HepG2 (cell line): ENCODE data around the gene ATP5F1E. TPM values are rescaled to one million over a fixed set of nuclear protein-coding genes. Genes with fewer than 3 reads are reported as not detected.

Experiments
- ADNP ChIP-seq: sonication (generic); formaldehyde crosslinking; IDR thresholded peaks from 2 replicates; pipeline ENCODE4 v1.4.0; 2020; ENCODE audit warnings: missing genetic modification reagents
- CEBPB ChIP-seq: IDR thresholded peaks from 2 replicates; pipeline ENCODE4 v1.6.1; 2011; ENCODE audit warnings: low read depth, low read length, improper control_type of control experiment, borderline replicate concordance
- EP300 ChIP-seq, 3 experiments: sonication (generic) in 1 of 3; formaldehyde crosslinking in 1 of 3; IDR thresholded peaks; 2 replicates each; pipeline versions ENCODE4 v1.5.1 to v1.6.1; 2011 to 2020; ENCODE audit warnings: low read depth in 2 of 3, low read length in 2 of 3, borderline replicate concordance in 1 of 3, improper control_type of control experiment in 1 of 3, mild to moderate bottlenecking in 1 of 3, missing genetic modification reagents in 1 of 3, moderate library complexity in 1 of 3
- GABPA ChIP-seq, 2 experiments: IDR thresholded peaks; 2 replicates each; pipeline ENCODE4 v1.6.1; 2011 to 2016; ENCODE audit warnings: low read depth in 2 of 2, low read length in 1 of 2, missing biosample characterization in 1 of 2, missing genetic modification characterization in 1 of 2
- HNRNPH1 ChIP-seq: fragments of 200-400 bp; formaldehyde crosslinking; optimal IDR thresholded peaks from 2 replicates; pipeline ENCODE3; 2017; ENCODE audit warnings: mild to moderate bottlenecking, low read depth, low read length
- KDM2A ChIP-seq: sonication (generic); formaldehyde crosslinking; IDR thresholded peaks from 2 replicates; pipeline ENCODE4 v1.4.0; 2020; ENCODE audit warnings: low read depth, missing genetic modification reagents, borderline replicate concordance
- MXI1 ChIP-seq: IDR thresholded peaks from 3 replicates; pipeline ENCODE4 v1.6.1; 2012; ENCODE audit warnings: low read depth, low read length, inconsistent platforms, borderline replicate concordance
- PLRG1 ChIP-seq: fragments of 450-650 bp; conservative IDR thresholded peaks from 2 replicates; pipeline ENCODE4 v1.6.1; 2016
- POLR2A ChIP-seq, 2 experiments: IDR thresholded peaks; 2 replicates each; pipeline ENCODE4 v1.6.1; 2011; ENCODE audit warnings: low read depth in 2 of 2, low read length in 2 of 2, mild to moderate bottlenecking in 1 of 2, moderate library complexity in 1 of 2; ENCODE audit not compliant: insufficient read depth in 1 of 2
- POLR2G ChIP-seq: fragments of 200-400 bp; formaldehyde crosslinking; IDR thresholded peaks from 2 replicates; pipeline ENCODE4 v1.6.1; 2018; ENCODE audit warnings: mild to moderate bottlenecking, low read depth, low read length, moderate library complexity
- RARA ChIP-seq: IDR thresholded peaks from 2 replicates; pipeline ENCODE4 v1.6.1; 2016; ENCODE audit warnings: missing genetic modification reagents, missing compliant biosample characterization
- RORA ChIP-seq: sonication (generic); formaldehyde crosslinking; IDR thresholded peaks from 2 replicates; pipeline ENCODE4 v1.5.0; 2020; ENCODE audit warnings: mild to moderate bottlenecking, missing genetic modification reagents, moderate library complexity
- SAFB2 ChIP-seq: sonication (generic); formaldehyde crosslinking; IDR thresholded peaks from 2 replicates; pipeline ENCODE4 v1.5.1; 2020; ENCODE audit warnings: missing genetic modification reagents, low read depth, mild to moderate bottlenecking, borderline replicate concordance
- SMAD9 ChIP-seq: sonication (generic); formaldehyde crosslinking; IDR thresholded peaks from 2 replicates; pipeline ENCODE4 v1.5.1; 2020; ENCODE audit warnings: mild to moderate bottlenecking, missing genetic modification reagents
- SMYD3 ChIP-seq: sonication (generic); formaldehyde crosslinking; IDR thresholded peaks from 2 replicates; pipeline ENCODE4 v1.8.1; 2023; ENCODE audit warnings: mild to moderate bottlenecking, missing genetic modification reagents
- ZBTB34 ChIP-seq: sonication (generic); formaldehyde crosslinking; IDR thresholded peaks from 2 replicates; pipeline ENCODE4 v1.8.0; 2022; ENCODE audit warnings: mild to moderate bottlenecking, missing genetic modification reagents
- ZBTB44 ChIP-seq: sonication (generic); formaldehyde crosslinking; IDR thresholded peaks from 2 replicates; pipeline ENCODE4 v1.4.0; 2020; ENCODE audit warnings: missing genetic modification reagents
- ZFP82 ChIP-seq: sonication (generic); formaldehyde crosslinking; IDR thresholded peaks from 2 replicates; pipeline ENCODE4 v1.5.1; 2020; ENCODE audit warnings: mild to moderate bottlenecking, missing genetic modification reagents, borderline replicate concordance
- ZIK1 ChIP-seq: sonication (generic); formaldehyde crosslinking; IDR thresholded peaks from 2 replicates; pipeline ENCODE4 v1.5.0; 2020; ENCODE audit warnings: mild to moderate bottlenecking, low read depth, missing genetic modification reagents, borderline replicate concordance
- ZNF282 ChIP-seq: fragments of 450-650 bp; IDR thresholded peaks from 2 replicates; pipeline ENCODE4 v1.6.1; 2018; ENCODE audit not compliant: partially characterized antibody
- ZNF331 ChIP-seq: sonication (generic); formaldehyde crosslinking; IDR thresholded peaks from 2 replicates; pipeline ENCODE4 v1.4.0; 2020; ENCODE audit warnings: missing genetic modification reagents
- ZNF556 ChIP-seq: sonication (generic); formaldehyde crosslinking; IDR thresholded peaks from 2 replicates; pipeline ENCODE4 v1.4.0; 2020; ENCODE audit warnings: mild to moderate bottlenecking, missing genetic modification reagents, borderline replicate concordance
- ZNF567 ChIP-seq: sonication (generic); formaldehyde crosslinking; IDR thresholded peaks from 2 replicates; pipeline ENCODE4 v1.8.1; 2023; ENCODE audit warnings: mild to moderate bottlenecking, missing genetic modification reagents, borderline replicate concordance
- ZNF616 ChIP-seq: sonication (generic); formaldehyde crosslinking; IDR thresholded peaks from 2 replicates; pipeline ENCODE4 v1.5.0; 2020; ENCODE audit warnings: low read depth, mild to moderate bottlenecking, missing genetic modification reagents
- ZNF709 ChIP-seq: sonication (generic); formaldehyde crosslinking; IDR thresholded peaks from 2 replicates; pipeline ENCODE4 v1.5.0; 2020; ENCODE audit warnings: mild to moderate bottlenecking, missing genetic modification reagents
- ZNF777 ChIP-seq: sonication (generic); formaldehyde crosslinking; IDR thresholded peaks from 2 replicates; pipeline ENCODE4 v1.4.0; 2020; ENCODE audit warnings: missing genetic modification reagents
- polyA plus RNA-seq, 8 experiments: library from polyadenylated mRNA; depleted of rRNA in 3 of 8; stranded (reverse) in 7 of 8; unstranded in 1 of 8; fragments of >200 nt; fragmentation: Illumina TruSeq in 4 of 8; extraction: Trizol in 4 of 8; gene quantifications; 2 replicates each; pipeline versions ENCODE4 v1.2.1 to v1.2.3, GENCODE V29; 2011 to 2016; ENCODE audit warnings: low read depth in 4 of 8, missing spikeins in 1 of 8, mixed read lengths in 1 of 8; ENCODE audit not compliant: insufficient read depth in 1 of 8
- total RNA-seq, 5 experiments: library from RNA; depleted of rRNA; stranded (reverse); fragments of >200 nt; fragmentation: Illumina TruSeq; extraction: Trizol; gene quantifications; 2 replicates each; pipeline ENCODE4 v1.2.3, GENCODE V29; 2016; ENCODE audit warnings: low read depth in 1 of 5
- TF ChIP-seq, protein P1 (sequence below): sonication (generic); formaldehyde crosslinking; IDR thresholded peaks from 2 replicates; pipeline ENCODE4 v1.4.0; 2020; ENCODE audit warnings: missing genetic modification reagents
- TF ChIP-seq, protein P2 (sequence below): IDR thresholded peaks from 2 replicates; pipeline ENCODE4 v1.6.1; 2016; ENCODE audit warnings: mild to moderate bottlenecking, missing biosample characterization, missing genetic modification reagents

The ATP5F1E gene
- total and polyA plus RNA-seq, 2 of the 13 experiments (the other 11 are each of a cell fraction or from before 2014, with no cell fraction given): 121 to 134 TPM

GRCh38 chr20:58991715-58992114 lies 40.4 kb downstream of the ATP5F1E start (continued):
- TF ChIP-seq ZBTB44 (CRISPR knock-in tag): no peak
- TF ChIP-seq ZIK1 (CRISPR knock-in tag): no peak
- no peak for TF ChIP-seq ZNF556 (CRISPR knock-in tag)
- peak in 1 of 2 experiments; percentile 31; a peak in 1 of 4 replicates for TF ChIP-seq EP300 (IDR thresholded peaks at IDR 0.05; ENCODE audit: low read depth in 2 of 2, low read length in 2 of 2)
- no peak for TF ChIP-seq EP300 (CRISPR knock-in tag; IDR thresholded peaks at IDR 0.05; ENCODE audit: borderline replicate concordance)
- no peak for TF ChIP-seq RARA
- TF ChIP-seq PLRG1: no peak
- no peak for TF ChIP-seq SMAD9 (CRISPR knock-in tag)
- no peak for TF ChIP-seq RORA (CRISPR knock-in tag)
- TF ChIP-seq, protein P1, sequence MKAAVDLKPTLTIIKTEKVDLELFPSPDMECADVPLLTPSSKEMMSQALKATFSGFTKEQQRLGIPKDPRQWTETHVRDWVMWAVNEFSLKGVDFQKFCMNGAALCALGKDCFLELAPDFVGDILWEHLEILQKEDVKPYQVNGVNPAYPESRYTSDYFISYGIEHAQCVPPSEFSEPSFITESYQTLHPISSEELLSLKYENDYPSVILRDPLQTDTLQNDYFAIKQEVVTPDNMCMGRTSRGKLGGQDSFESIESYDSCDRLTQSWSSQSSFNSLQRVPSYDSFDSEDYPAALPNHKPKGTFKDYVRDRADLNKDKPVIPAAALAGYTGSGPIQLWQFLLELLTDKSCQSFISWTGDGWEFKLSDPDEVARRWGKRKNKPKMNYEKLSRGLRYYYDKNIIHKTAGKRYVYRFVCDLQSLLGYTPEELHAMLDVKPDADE (CRISPR knock-in tag): no peak
- no peak for TF ChIP-seq HNRNPH1
- TF ChIP-seq ADNP (CRISPR knock-in tag): no peak
- no peak for TF ChIP-seq ZFP82 (CRISPR knock-in tag)
- TF ChIP-seq GABPA (IDR thresholded peaks at IDR 0.05; ENCODE audit: low read depth, low read length): no peak
- TF ChIP-seq GABPA (CRISPR knock-in tag; IDR thresholded peaks at IDR 0.05; ENCODE audit: low read depth): no peak
- no peak for TF ChIP-seq ZNF282
- no peak for TF ChIP-seq SAFB2 (CRISPR knock-in tag)
- TF ChIP-seq ZNF567 (CRISPR knock-in tag): no peak
- TF ChIP-seq ZNF709 (CRISPR knock-in tag): 0 out of 2 replicates have a peak, but pooled peaks have one; percentile 39
- TF ChIP-seq KDM2A (CRISPR knock-in tag): no peak
- TF ChIP-seq MXI1: peak; percentile 40; the same call in 2 of the 3 replicates
- TF ChIP-seq ZBTB34 (CRISPR knock-in tag): no peak
- no peak for TF ChIP-seq ZNF777 (CRISPR knock-in tag)
- TF ChIP-seq, protein P2, sequence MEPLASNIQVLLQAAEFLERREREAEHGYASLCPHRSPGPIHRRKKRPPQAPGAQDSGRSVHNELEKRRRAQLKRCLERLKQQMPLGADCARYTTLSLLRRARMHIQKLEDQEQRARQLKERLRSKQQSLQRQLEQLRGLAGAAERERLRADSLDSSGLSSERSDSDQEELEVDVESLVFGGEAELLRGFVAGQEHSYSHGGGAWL (CRISPR knock-in tag): no peak
- peak; percentile 33; the same call in 1 of the 2 replicates for TF ChIP-seq ZNF331
- no peak for TF ChIP-seq ZNF616
- no peak for TF ChIP-seq SMYD3 (CRISPR knock-in tag)
- 0 out of 4 replicates have a peak, but pooled peaks of 1 of the 2 experiments have one; percentile 37 for TF ChIP-seq POLR2A (IDR thresholded peaks at IDR 0.05; ENCODE audit: insufficient read depth in 1 of 2, low read depth in 2 of 2, low read length in 2 of 2)
- TF ChIP-seq CEBPB: peak; percentile 92
- 0 out of 2 replicates have a peak, but pooled peaks have one; percentile 8 for TF ChIP-seq POLR2G
